SIG-M5 treated with dmso at 0.1 percent for 504 hours (cell line): ENCODE data around the gene WDFY4.
"Not testable (repeated sequence)": the region's sequence is repeated elsewhere in the genome, so short reads cannot be mapped to it uniquely, and the experiment has no call there.

Source experiments
- DNase-seq: peaks from one replicate; lab custom pipeline; 2025; ENCODE audit not compliant: unreplicated experiment; lab: John Stamatoyannopoulos, UW

Gene WDFY4

GRCh38 chr10:48684792-48685623, at the start of gene WDFY4:
TSS of gene WDFY4 (plus strand) at chr10:48684873. CDS start at chr10:48709733, 24,860 bp downstream.
- DNase-seq: peak; percentile 77

GRCh38 chr10:48634984-48635557, 49.6 kb upstream of the WDFY4 start:
- no peak for DNase-seq

- no peak for DNase-seq
Measured at GRCh38 chr10:48636231-48636630, 48.4 kb upstream of the WDFY4 start.

GRCh38 chr10:48636901-48637300, 47.8 kb upstream of the WDFY4 start:
- DNase-seq: no peak

GRCh38 chr10:48638158-48638557, 46.5 kb upstream of the WDFY4 start:
- no peak for DNase-seq

GRCh38 chr10:48638739-48639527, 45.7 kb upstream of the WDFY4 start:
- DNase-seq: no peak

GRCh38 chr10:48639632-48640031, 45.0 kb upstream of the WDFY4 start:
- DNase-seq: no peak

GRCh38 chr10:48640326-48640725, 44.3 kb upstream of the WDFY4 start:
- no peak for DNase-seq

GRCh38 chr10:48641099-48641690, 43.5 kb upstream of the WDFY4 start:
- not testable (repeated sequence) for DNase-seq

GRCh38 chr10:48645600-48645999, 39.1 kb upstream of the WDFY4 start:
- no peak for DNase-seq

GRCh38 chr10:48647073-48647472, 37.6 kb upstream of the WDFY4 start:
- DNase-seq: not testable (repeated sequence)

- DNase-seq: no peak
Measured at GRCh38 chr10:48648172-48648942, 36.3 kb upstream of the WDFY4 start.

- DNase-seq: no peak
Measured at GRCh38 chr10:48649349-48649944, 35.2 kb upstream of the WDFY4 start.

GRCh38 chr10:48651293-48651692, 33.4 kb upstream of the WDFY4 start:
- no peak for DNase-seq

GRCh38 chr10:48651839-48652238, 32.8 kb upstream of the WDFY4 start:
- DNase-seq: no peak

GRCh38 chr10:48652344-48652743, 32.3 kb upstream of the WDFY4 start:
- DNase-seq: no peak

GRCh38 chr10:48653347-48653746, 31.3 kb upstream of the WDFY4 start:
- DNase-seq: no peak

- DNase-seq: no peak
Measured at GRCh38 chr10:48653944-48654698, 30.6 kb upstream of the WDFY4 start.

GRCh38 chr10:48655411-48656240, 29.0 kb upstream of the WDFY4 start:
- DNase-seq: no peak
